ENCODE results near the gene ENKD1. TPM values are rescaled to one million over a fixed set of nuclear protein-coding genes. Genes with fewer than 3 reads are reported as not detected.
A peak's percentile ranks its signal among the peaks of the same experiment; 100 is the strongest.

The ENKD1 gene
- total and polyA plus RNA-seq, 2 of the 13 experiments (the other 11 are each of a cell fraction or from before 2014, with no cell fraction given): 10.8 to 20.8 TPM

DNA sequence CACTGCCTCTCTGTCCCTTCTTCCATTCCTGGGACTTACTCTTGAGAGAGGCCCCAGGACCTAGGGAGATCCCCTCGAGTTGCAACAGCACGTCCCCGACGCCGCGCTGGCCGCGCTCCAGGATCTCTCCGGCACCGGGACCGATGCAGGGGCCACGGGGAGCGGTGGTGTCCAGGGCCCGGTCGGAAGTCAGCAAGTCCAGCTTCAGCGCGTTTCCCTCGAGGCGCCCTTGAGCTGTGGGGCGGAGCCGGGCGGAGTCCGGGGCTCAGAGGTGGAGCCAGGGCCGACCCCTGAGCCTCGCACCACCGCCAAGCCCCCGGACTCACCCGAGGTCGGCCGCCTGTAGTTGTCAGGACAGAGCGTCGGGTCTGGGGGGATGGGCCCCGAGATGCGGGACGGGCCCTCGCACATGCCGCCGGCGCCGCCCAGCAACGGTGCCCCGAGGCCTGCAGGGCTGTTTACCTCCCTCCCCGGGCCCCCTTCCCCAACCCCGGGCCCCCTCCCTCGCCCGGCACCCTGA lies 458 bp downstream of the ENKD1 start (continued):
- TF ChIP-seq, protein P1, sequence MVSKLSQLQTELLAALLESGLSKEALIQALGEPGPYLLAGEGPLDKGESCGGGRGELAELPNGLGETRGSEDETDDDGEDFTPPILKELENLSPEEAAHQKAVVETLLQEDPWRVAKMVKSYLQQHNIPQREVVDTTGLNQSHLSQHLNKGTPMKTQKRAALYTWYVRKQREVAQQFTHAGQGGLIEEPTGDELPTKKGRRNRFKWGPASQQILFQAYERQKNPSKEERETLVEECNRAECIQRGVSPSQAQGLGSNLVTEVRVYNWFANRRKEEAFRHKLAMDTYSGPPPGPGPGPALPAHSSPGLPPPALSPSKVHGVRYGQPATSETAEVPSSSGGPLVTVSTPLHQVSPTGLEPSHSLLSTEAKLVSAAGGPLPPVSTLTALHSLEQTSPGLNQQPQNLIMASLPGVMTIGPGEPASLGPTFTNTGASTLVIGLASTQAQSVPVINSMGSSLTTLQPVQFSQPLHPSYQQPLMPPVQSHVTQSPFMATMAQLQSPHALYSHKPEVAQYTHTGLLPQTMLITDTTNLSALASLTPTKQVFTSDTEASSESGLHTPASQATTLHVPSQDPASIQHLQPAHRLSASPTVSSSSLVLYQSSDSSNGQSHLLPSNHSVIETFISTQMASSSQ (IDR thresholded peaks at IDR 0.05; ENCODE audit: low read depth): no peak
- TF ChIP-seq, protein P1 (CRISPR knock-in tag; IDR thresholded peaks at IDR 0.05; ENCODE audit: borderline replicate concordance): 0 out of 2 replicates have a peak, but pooled peaks have one; percentile 8
- TF ChIP-seq ZSCAN5A (CRISPR knock-in tag; IDR thresholded peaks at IDR 0.05; ENCODE audit: borderline replicate concordance) (no peak), ESRRA (CRISPR knock-in tag; IDR thresholded peaks at IDR 0.05; ENCODE audit: low read depth) (peak; percentile 81; the same call in 1 of the 2 replicates), KAT2B (IDR thresholded peaks at IDR 0.05; ENCODE audit: borderline replicate concordance, low read depth, low read length) (no peak), ZNF354B (CRISPR knock-in tag; IDR thresholded peaks at IDR 0.05) (0 out of 2 replicates have a peak, but pooled peaks have one; percentile 43), ZFP90 (CRISPR knock-in tag; IDR thresholded peaks at IDR 0.05; ENCODE audit: borderline replicate concordance) (no peak), GZF1 (CRISPR knock-in tag; IDR thresholded peaks at IDR 0.05) (no peak; the same call in none of the 2 replicates), LRRFIP1 (CRISPR knock-in tag; conservative IDR thresholded peaks at IDR 0.05) (no peak), JDP2 (CRISPR knock-in tag; IDR thresholded peaks at IDR 0.05; ENCODE audit: borderline replicate concordance) (no peak), HDAC1 (CRISPR knock-in tag; IDR thresholded peaks at IDR 0.05) (peak; percentile 28; the same call in 1 of the 2 replicates), ZNF558 (CRISPR knock-in tag; IDR thresholded peaks at IDR 0.05; ENCODE audit: borderline replicate concordance) (no peak), REPIN1 (CRISPR knock-in tag; IDR thresholded peaks at IDR 0.05; ENCODE audit: borderline replicate concordance, low read depth) (peak; percentile 74), HOXA5 (CRISPR knock-in tag; IDR thresholded peaks at IDR 0.05) (0 out of 2 replicates have a peak, but pooled peaks have one; percentile 52), MATR3 (CRISPR knock-in tag; IDR thresholded peaks at IDR 0.05) (no peak), ZNF160 (CRISPR knock-in tag; IDR thresholded peaks at IDR 0.05) (0 out of 2 replicates have a peak, but pooled peaks have one; percentile 64), MED13 (CRISPR knock-in tag; IDR thresholded peaks at IDR 0.05) (no peak), MAFG (CRISPR knock-in tag; IDR thresholded peaks at IDR 0.05) (no peak), RBM39 (IDR thresholded peaks at IDR 0.05; ENCODE audit: low read depth, low read length, poor library complexity, severe bottlenecking) (no peak), ZBTB42 (CRISPR knock-in tag; IDR thresholded peaks at IDR 0.05) (peak; percentile 66; the same call in 1 of the 2 replicates), ZNF20 (CRISPR knock-in tag; IDR thresholded peaks at IDR 0.05) (no peak), ZNF672 (CRISPR knock-in tag; IDR thresholded peaks at IDR 0.05) (no peak), FOXJ3 (CRISPR knock-in tag; IDR thresholded peaks at IDR 0.05; ENCODE audit: borderline replicate concordance) (no peak)

Data from HepG2 (cell line).